Neutrophil (primary cell): Measurements from ENCODE around the gene CRAMP1.

ENCODE experiments used
- H3K27ac ChIP-seq: fragments of 200-600 bp; sonication (generic); 2 replicates; pipeline ENCODE4 v1.5.1; 2016; ENCODE audit warnings: mild to moderate bottlenecking, moderate library complexity
- H3K27me3 ChIP-seq: fragments of 200-600 bp; sonication (generic); 2 replicates; pipeline ENCODE4 v1.6.0; 2016; ENCODE audit warnings: mild to moderate bottlenecking
- H3K36me3 ChIP-seq: fragments of 200-600 bp; sonication (generic); 2 replicates; pipeline ENCODE4 v1.5.1; 2017
- H3K4me1 ChIP-seq, 2 experiments: fragments of 200-600 bp in 1 of 2; sonication (generic) in 1 of 2; 1 replicate in 1 of 2; 2 replicates in 1 of 2; pipeline versions ENCODE4 v1.5.1 to v1.6.1; 2013 to 2016; ENCODE audit warnings: low read depth in 1 of 2, low read length in 1 of 2, mild to moderate bottlenecking in 1 of 2, moderate library complexity in 1 of 2; ENCODE audit not compliant: control insufficient read depth in 1 of 2, insufficient read depth in 1 of 2
- H3K4me3 ChIP-seq, 2 experiments: fragments of 200-600 bp in 1 of 2; sonication (generic) in 1 of 2; 1 replicate in 1 of 2; 2 replicates in 1 of 2; pipeline ENCODE4 v1.5.1; 2013 to 2016; ENCODE audit warnings: low read depth in 1 of 2, low read length in 1 of 2, mild to moderate bottlenecking in 1 of 2, moderate library complexity in 1 of 2
- H3K9me3 ChIP-seq: fragments of 200-600 bp; sonication (generic); 2 replicates; pipeline ENCODE4 v1.5.1; 2016
- CTCF ChIP-seq: fragments of 200-600 bp; sonication (generic); IDR thresholded peaks from 2 replicates; pipeline ENCODE4 v1.5.1; 2016; ENCODE audit warnings: antibody characterized with exemption

CRAMP1 gene

GRCh38 chr16:1667271-1667670 lies 55.1 kb downstream of the CRAMP1 start:
- no peaks in the 10 kb centered on the region for H3K4me1 ChIP-seq
- H3K36me3 ChIP-seq: peaks cover 100% of the 10 kb centered on the region
- no peaks in the 10 kb centered on the region for H3K27me3 ChIP-seq
- no peak overlapping the region for H3K4me3 ChIP-seq
- TF ChIP-seq CTCF: no peak
- no peak overlapping the region for H3K27ac ChIP-seq
- no peaks in the 10 kb centered on the region for H3K9me3 ChIP-seq

- Histone ChIP-seq H3K27ac (no peak overlapping the region), H3K4me1 (no peaks in the 10 kb centered on the region), H3K9me3 (no peaks in the 10 kb centered on the region), H3K36me3 (peaks cover 100% of the 10 kb centered on the region), H3K27me3 (no peaks in the 10 kb centered on the region), H3K4me3 (no peak overlapping the region)
- no peak for TF ChIP-seq CTCF
Observed at GRCh38 chr16:1667916-1668315, 55.8 kb downstream of the CRAMP1 start.

- Histone ChIP-seq H3K4me3 (no peak overlapping the region), H3K36me3 (peaks cover 100% of the 10 kb centered on the region), H3K4me1 (no peaks in the 10 kb centered on the region), H3K27ac (no peak overlapping the region), H3K9me3 (no peaks in the 10 kb centered on the region), H3K27me3 (no peaks in the 10 kb centered on the region)
- no peak for TF ChIP-seq CTCF
Observed at GRCh38 chr16:1668612-1669319, 56.6 kb downstream of the CRAMP1 start.

- Histone ChIP-seq H3K27me3 (no peaks in the 10 kb centered on the region), H3K27ac (no peak overlapping the region), H3K4me3 (no peak overlapping the region), H3K9me3 (no peaks in the 10 kb centered on the region), H3K4me1 (no peaks in the 10 kb centered on the region), H3K36me3 (peaks cover 100% of the 10 kb centered on the region)
- TF ChIP-seq CTCF: no peak
Observed at GRCh38 chr16:1669698-1670097, 57.5 kb downstream of the CRAMP1 start.

GRCh38 chr16:1670371-1670770 lies 58.2 kb downstream of the CRAMP1 start:
- H3K36me3 ChIP-seq: peaks cover 100% of the 10 kb centered on the region
- H3K4me3 ChIP-seq: no peak overlapping the region
- H3K4me1 ChIP-seq: no peaks in the 10 kb centered on the region
- H3K27me3 ChIP-seq: no peaks in the 10 kb centered on the region
- H3K27ac ChIP-seq: no peak overlapping the region
- no peak for TF ChIP-seq CTCF
- no peaks in the 10 kb centered on the region for H3K9me3 ChIP-seq

GRCh38 chr16:1670866-1671265 lies 58.7 kb downstream of the CRAMP1 start:
- no peaks in the 10 kb centered on the region for H3K4me1 ChIP-seq
- no peaks in the 10 kb centered on the region for H3K27me3 ChIP-seq
- H3K27ac ChIP-seq: no peak overlapping the region
- peaks cover 98% of the 10 kb centered on the region for H3K36me3 ChIP-seq
- no peaks in the 10 kb centered on the region for H3K9me3 ChIP-seq
- no peak for TF ChIP-seq CTCF
- no peak overlapping the region for H3K4me3 ChIP-seq
